Parathyroid adenoma (tissue), 2 donors: Measurements from ENCODE around the gene MAPKAPK3.
A peak's percentile ranks its signal among the peaks of the same experiment; 100 is the strongest.

Experiments
- H2AFZ ChIP-seq: fragments of 300-600 bp; sonication (generic); one replicate; pipeline ENCODE4 v1.7.0; 2017; ENCODE audit warnings: antibody characterized with exemption, mild to moderate bottlenecking
- H3K27ac ChIP-seq: fragments of 300-600 bp; sonication (generic); one replicate; pipeline ENCODE4 v1.7.0; 2017
- H3K27me3 ChIP-seq: fragments of 300-600 bp; sonication (generic); one replicate; pipeline ENCODE4 v1.7.0; 2017; ENCODE audit warnings: low read length; ENCODE audit not compliant: control insufficient read depth, insufficient read depth
- H3K36me3 ChIP-seq: fragments of 300-600 bp; sonication (generic); one replicate; pipeline ENCODE4 v1.7.0; 2017; ENCODE audit warnings: low read length; ENCODE audit not compliant: control insufficient read depth, insufficient read depth
- H3K4me1 ChIP-seq: fragments of 300-600 bp; sonication (generic); one replicate; pipeline ENCODE4 v1.7.0; 2017; ENCODE audit warnings: control low read depth
- H3K4me2 ChIP-seq: fragments of 300-600 bp; sonication (generic); one replicate; pipeline ENCODE4 v1.7.0; 2017; ENCODE audit warnings: low read length
- H3K4me3 ChIP-seq: fragments of 300-600 bp; sonication (generic); one replicate; pipeline ENCODE4 v1.7.0; 2017; ENCODE audit warnings: low read depth, low read length
- H3K79me2 ChIP-seq: fragments of 300-600 bp; sonication (generic); one replicate; pipeline ENCODE4 v1.7.0; 2017; ENCODE audit warnings: control low read depth
- H3K9ac ChIP-seq: fragments of 300-600 bp; sonication (generic); one replicate; pipeline ENCODE4 v1.7.0; 2017; ENCODE audit warnings: mild to moderate bottlenecking
- H3K9me3 ChIP-seq: fragments of 300-600 bp; sonication (generic); one replicate; pipeline ENCODE4 v1.7.0; 2017; ENCODE audit warnings: low read length; ENCODE audit not compliant: control insufficient read depth
- TF ChIP-seq, protein P1 (sequence below): fragments of 300-600 bp; sonication (generic); IDR thresholded peaks from one replicate; pipeline ENCODE4 v1.7.0; 2017; ENCODE audit warnings: antibody characterized with exemption, mild to moderate bottlenecking
- donor health status: primary hyperparathyroidism.

The MAPKAPK3 gene

DNA sequence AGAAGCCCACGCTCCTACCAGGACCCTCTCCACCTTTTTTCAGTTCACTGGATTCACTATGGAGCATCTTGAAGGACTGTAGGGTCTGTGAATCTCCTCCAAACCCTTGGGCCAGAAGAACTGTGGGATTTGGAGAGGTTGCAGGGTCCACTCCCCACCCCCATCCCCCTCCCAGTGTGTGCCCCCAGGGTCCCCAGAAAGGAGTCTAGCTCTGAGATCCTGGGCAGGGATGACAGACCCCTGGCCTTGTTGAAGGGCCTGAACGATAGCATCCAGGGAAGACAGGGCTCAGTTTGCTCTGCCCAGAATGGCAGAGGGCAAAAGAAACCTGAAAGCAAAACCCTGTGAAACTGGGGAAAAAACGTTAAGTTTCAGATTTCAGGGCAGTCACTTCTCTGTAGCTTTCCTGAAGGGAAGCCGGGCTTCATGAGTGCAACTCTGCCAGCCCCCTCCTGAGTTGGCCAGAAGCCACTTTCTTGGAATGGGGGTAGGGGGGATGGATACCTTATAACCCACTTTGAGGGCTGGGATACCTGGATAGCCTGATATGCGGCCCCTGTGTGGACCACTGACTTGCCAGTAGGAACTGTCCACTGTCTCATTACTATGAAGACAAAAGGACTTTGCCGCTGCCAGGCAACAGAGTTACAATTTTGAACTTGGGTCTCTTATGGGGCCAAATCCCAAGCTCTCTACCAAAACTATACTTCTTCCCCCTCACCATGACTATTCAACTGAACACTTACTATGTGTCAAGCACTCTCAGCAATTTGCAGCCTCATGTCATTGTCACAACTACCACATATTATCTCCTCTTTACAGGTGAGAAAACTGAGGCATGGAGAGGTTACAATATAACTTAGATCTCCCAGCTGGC is 3.7 kb upstream of the MAPKAPK3 start:
- no peaks in the 10 kb centered on the region for H3K36me3 ChIP-seq
- H3K27me3 ChIP-seq = no peaks in the 10 kb centered on the region
- H2AFZ ChIP-seq = no peak overlapping the region
- H3K79me2 ChIP-seq = peaks cover 27% of the 10 kb centered on the region
- H3K9ac ChIP-seq = no peak overlapping the region
- H3K9me3 ChIP-seq = no peaks in the 10 kb centered on the region
- peak overlapping the region; percentile 81 for H3K27ac ChIP-seq
- TF ChIP-seq, protein P1, sequence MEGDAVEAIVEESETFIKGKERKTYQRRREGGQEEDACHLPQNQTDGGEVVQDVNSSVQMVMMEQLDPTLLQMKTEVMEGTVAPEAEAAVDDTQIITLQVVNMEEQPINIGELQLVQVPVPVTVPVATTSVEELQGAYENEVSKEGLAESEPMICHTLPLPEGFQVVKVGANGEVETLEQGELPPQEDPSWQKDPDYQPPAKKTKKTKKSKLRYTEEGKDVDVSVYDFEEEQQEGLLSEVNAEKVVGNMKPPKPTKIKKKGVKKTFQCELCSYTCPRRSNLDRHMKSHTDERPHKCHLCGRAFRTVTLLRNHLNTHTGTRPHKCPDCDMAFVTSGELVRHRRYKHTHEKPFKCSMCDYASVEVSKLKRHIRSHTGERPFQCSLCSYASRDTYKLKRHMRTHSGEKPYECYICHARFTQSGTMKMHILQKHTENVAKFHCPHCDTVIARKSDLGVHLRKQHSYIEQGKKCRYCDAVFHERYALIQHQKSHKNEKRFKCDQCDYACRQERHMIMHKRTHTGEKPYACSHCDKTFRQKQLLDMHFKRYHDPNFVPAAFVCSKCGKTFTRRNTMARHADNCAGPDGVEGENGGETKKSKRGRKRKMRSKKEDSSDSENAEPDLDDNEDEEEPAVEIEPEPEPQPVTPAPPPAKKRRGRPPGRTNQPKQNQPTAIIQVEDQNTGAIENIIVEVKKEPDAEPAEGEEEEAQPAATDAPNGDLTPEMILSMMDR = no peak
- H3K4me3 ChIP-seq = no peak overlapping the region
- H3K4me1 ChIP-seq = peaks cover 30% of the 10 kb centered on the region
- H3K4me2 ChIP-seq = peak overlapping the region; percentile 94

DNA sequence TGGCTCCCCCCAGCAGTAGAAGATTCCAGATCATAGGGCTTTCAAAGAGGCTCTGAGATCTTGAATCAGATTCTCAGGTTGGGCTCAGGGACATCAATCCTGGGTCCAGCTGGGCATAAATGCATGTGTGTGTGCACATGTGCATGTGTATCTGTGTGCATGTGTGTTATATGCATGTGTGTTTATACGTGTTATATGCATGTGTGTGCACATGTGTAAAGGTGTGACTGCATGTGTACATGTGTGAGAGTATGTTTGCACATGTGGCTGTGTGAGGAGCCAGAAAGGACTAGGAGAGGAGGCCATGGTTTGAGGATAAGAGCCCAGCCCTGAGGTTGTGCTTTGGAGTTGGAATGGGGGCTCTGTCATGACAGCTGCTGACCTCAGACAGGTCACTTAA is 1.8 kb upstream of the MAPKAPK3 start:
- no peaks in the 10 kb centered on the region for H3K9me3 ChIP-seq
- H3K4me1 ChIP-seq = peaks cover 30% of the 10 kb centered on the region
- no peaks in the 10 kb centered on the region for H3K27me3 ChIP-seq
- H2AFZ ChIP-seq = no peak overlapping the region
- no peak overlapping the region for H3K9ac ChIP-seq
- H3K79me2 ChIP-seq = peaks cover 30% of the 10 kb centered on the region
- H3K4me3 ChIP-seq = no peak overlapping the region
- H3K36me3 ChIP-seq = no peaks in the 10 kb centered on the region
- TF ChIP-seq, protein P1 = no peak
- H3K27ac ChIP-seq = no peak overlapping the region
- H3K4me2 ChIP-seq = no peak overlapping the region

DNA sequence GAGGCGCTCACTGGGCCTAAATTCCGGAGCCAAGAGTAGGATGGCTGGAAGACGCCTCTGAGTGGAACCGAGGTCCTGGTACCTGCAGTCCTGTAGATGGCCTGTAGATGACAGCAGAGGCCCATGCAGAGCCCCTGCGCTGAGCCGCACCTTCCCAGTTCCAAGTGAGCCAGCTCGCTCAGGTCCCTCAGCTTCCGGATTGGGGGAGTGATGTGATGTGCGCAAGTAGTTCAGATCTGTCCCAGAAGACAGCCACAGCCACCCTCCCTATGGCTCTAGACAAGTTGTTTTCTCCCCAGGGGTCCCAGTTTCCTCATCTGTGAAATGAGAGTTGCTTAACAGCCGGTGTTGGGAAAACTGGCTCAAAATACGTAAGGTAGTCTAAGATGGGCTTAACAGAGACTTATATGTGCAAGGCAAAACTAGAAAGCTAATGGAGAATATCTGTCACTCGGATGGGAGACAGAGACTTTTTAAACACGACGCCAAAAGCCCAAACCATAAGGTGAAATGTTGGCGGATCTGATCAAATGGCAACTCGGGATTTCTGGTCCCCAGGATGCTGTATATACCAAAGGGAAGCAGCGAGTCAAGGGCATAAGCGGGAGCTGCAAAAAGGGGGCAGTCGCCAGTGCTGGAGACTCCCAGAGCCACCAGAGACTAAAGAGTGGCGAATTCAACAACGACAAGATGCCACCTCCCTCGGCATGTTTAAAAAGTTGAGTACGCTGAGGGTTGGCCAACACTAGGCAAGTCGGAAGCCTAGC is 765 bp upstream of the MAPKAPK3 start:
- H3K4me2 ChIP-seq = peak overlapping the region; percentile 85
- H3K36me3 ChIP-seq = no peaks in the 10 kb centered on the region
- peak overlapping the region; percentile 88 for H2AFZ ChIP-seq
- H3K27me3 ChIP-seq = no peaks in the 10 kb centered on the region
- H3K9me3 ChIP-seq = no peaks in the 10 kb centered on the region
- H3K4me3 ChIP-seq = peak overlapping the region; percentile 60
- H3K79me2 ChIP-seq = peaks cover 26% of the 10 kb centered on the region
- peak overlapping the region; percentile 91 for H3K27ac ChIP-seq
- H3K4me1 ChIP-seq = peaks cover 23% of the 10 kb centered on the region
- TF ChIP-seq, protein P1 = peak; percentile 100
- H3K9ac ChIP-seq = peak overlapping the region; percentile 16

DNA sequence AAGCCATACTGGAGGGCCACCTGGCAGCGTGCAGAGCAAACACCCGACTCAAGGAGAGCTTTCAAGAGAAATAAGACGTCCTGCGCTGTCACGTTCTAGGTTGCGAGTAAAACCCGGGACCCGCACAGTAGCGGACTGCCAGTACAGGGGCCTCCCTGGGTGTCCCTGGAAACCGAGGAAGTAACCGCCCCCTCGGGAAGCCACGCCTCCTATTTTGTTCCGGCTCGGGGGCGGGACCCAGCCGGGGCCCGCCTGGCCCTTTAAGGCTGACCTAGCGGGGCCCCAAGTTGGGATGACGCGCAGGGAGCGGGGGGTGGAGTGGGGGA is 218 bp upstream of the MAPKAPK3 start:
- Histone ChIP-seq H3K4me3 (peak overlapping the region; percentile 60), H3K36me3 (no peaks in the 10 kb centered on the region), H3K4me2 (peak overlapping the region; percentile 85), H2AFZ (peak overlapping the region; percentile 88), H3K27ac (peak overlapping the region; percentile 91), H3K27me3 (no peaks in the 10 kb centered on the region), H3K79me2 (peaks cover 26% of the 10 kb centered on the region), H3K4me1 (peaks cover 23% of the 10 kb centered on the region), H3K9me3 (no peaks in the 10 kb centered on the region), H3K9ac (peak overlapping the region; percentile 16)
- TF ChIP-seq, protein P1 = no peak
